Measurements from ENCODE around the gene PIK3C3. TPM values are rescaled to one million over a fixed set of nuclear protein-coding genes. Genes with fewer than 3 reads are reported as not detected.
"Not testable (repeated sequence)": the region's sequence is repeated elsewhere in the genome, so short reads cannot be mapped to it uniquely, and the experiment has no call there.

PIK3C3 gene
- total RNA-seq, 1 experiment from 2014 or later = 23.9 TPM

DNA sequence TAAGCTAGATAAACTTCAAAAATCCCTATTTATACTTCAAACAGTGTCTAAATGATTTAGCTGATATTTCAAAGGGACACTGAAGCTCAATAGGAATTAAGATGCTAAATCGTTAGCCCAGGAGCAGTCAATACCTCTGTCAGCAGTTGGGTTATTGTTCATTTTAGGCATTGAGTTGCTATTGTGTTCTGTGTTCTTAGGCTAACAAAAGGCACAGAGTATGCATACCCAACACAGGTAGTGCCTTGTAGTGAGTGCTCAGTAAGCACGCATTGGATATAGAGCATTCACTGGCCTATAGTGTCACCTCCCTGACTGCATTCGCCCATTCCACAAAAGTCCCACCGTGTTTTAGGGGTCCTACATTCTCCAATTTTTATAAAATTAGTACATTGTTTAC is 152.3 kb downstream of the PIK3C3 start:
- ATAC-seq (no peak), DNase-seq (ENCODE audit: low read depth, low spot score) (no peak)
- ChIA-PET CTCF (no interaction called here), POLR2A (no interaction called here)
- Histone ChIP-seq H3K4me1 (ENCODE audit: control insufficient read depth, insufficient read depth, low read length) (no peaks in the 10 kb centered on the region), H3K4me3 (ENCODE audit: low read depth in 2 of 2, low read length in 2 of 2) (no peak overlapping the region), H3K27me3 (ENCODE audit: control insufficient read depth, insufficient read depth, low read length) (no peaks in the 10 kb centered on the region), H3K27ac (ENCODE audit: low read length) (no peak overlapping the region), H3K36me3 (ENCODE audit: control insufficient read depth, insufficient read depth, low read length) (no peaks in the 10 kb centered on the region), H3K9me3 (ENCODE audit: control insufficient read depth, insufficient read depth, low read depth, low read length) (no peaks in the 10 kb centered on the region)
- TF ChIP-seq, protein P1, sequence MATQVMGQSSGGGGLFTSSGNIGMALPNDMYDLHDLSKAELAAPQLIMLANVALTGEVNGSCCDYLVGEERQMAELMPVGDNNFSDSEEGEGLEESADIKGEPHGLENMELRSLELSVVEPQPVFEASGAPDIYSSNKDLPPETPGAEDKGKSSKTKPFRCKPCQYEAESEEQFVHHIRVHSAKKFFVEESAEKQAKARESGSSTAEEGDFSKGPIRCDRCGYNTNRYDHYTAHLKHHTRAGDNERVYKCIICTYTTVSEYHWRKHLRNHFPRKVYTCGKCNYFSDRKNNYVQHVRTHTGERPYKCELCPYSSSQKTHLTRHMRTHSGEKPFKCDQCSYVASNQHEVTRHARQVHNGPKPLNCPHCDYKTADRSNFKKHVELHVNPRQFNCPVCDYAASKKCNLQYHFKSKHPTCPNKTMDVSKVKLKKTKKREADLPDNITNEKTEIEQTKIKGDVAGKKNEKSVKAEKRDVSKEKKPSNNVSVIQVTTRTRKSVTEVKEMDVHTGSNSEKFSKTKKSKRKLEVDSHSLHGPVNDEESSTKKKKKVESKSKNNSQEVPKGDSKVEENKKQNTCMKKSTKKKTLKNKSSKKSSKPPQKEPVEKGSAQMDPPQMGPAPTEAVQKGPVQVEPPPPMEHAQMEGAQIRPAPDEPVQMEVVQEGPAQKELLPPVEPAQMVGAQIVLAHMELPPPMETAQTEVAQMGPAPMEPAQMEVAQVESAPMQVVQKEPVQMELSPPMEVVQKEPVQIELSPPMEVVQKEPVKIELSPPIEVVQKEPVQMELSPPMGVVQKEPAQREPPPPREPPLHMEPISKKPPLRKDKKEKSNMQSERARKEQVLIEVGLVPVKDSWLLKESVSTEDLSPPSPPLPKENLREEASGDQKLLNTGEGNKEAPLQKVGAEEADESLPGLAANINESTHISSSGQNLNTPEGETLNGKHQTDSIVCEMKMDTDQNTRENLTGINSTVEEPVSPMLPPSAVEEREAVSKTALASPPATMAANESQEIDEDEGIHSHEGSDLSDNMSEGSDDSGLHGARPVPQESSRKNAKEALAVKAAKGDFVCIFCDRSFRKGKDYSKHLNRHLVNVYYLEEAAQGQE (IDR thresholded peaks at IDR 0.05; ENCODE audit: insufficient read depth in 1 of 2, low read depth in 2 of 2, low read length in 1 of 2) = no peak
- TF ChIP-seq POLR2AphosphoS5 (IDR thresholded peaks at IDR 0.05; ENCODE audit: low read depth, low read length) (no peak), SIN3A (IDR thresholded peaks at IDR 0.05; ENCODE audit: borderline replicate concordance, insufficient read depth, low read depth, low read length) (no peak), TCF7L2 (IDR thresholded peaks at IDR 0.05; ENCODE audit: low read depth, low read length) (no peak)
- TF ChIP-seq, protein P2, sequence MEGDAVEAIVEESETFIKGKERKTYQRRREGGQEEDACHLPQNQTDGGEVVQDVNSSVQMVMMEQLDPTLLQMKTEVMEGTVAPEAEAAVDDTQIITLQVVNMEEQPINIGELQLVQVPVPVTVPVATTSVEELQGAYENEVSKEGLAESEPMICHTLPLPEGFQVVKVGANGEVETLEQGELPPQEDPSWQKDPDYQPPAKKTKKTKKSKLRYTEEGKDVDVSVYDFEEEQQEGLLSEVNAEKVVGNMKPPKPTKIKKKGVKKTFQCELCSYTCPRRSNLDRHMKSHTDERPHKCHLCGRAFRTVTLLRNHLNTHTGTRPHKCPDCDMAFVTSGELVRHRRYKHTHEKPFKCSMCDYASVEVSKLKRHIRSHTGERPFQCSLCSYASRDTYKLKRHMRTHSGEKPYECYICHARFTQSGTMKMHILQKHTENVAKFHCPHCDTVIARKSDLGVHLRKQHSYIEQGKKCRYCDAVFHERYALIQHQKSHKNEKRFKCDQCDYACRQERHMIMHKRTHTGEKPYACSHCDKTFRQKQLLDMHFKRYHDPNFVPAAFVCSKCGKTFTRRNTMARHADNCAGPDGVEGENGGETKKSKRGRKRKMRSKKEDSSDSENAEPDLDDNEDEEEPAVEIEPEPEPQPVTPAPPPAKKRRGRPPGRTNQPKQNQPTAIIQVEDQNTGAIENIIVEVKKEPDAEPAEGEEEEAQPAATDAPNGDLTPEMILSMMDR (IDR thresholded peaks at IDR 0.05) = no peak
- in situ Hi-C loops (cut with HindIII; ENCODE audit: low pct_unique_long_range_greater_than_20kb, low sequenced_read_pairs) (no loop called here), intact Hi-C loops (cut with micrococcal nuclease; ENCODE audit: unreplicated experiment) (no loop called here)
- no TSS peak for BruUV-seq (replicated peaks)

DNA sequence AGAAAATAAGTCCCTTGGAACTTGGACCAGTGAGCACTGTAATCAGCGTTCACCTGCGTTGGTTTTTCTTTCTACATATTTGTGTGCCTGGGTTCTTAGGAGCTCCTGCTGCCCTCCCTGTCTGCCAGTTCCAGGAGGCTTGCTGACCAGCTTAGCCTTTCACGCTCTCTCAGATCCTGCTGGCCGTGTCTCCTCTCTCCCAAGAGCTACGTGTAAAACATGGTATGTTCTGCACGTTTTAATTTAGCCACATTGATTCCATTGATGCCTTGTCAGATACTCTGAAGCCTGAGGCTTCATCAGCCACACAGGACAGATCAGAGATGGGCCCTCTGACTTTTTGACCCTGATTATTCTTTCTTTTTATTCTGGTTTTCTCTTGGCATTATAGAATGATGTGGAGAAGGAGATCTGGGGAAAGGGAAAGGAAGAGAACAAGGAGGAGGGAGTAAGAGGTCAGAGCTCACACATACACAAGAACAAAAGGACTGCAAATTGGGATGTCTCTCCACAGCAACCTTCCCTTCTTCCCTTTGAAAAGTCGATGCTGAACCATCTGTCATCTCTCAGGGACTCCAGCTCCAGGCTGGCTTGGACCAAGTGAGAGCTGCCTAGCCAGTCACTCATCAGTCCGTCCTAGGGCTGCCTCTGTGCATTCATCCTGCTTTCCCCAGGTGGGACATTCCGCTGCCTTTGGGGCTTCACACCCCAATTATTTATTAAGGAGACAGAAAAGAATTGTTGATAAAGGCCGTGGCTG is 152.8 kb downstream of the PIK3C3 start:
- TF ChIP-seq SIN3A (IDR thresholded peaks at IDR 0.05; ENCODE audit: borderline replicate concordance, insufficient read depth, low read depth, low read length) (no peak), TCF7L2 (IDR thresholded peaks at IDR 0.05; ENCODE audit: low read depth, low read length) (no peak), POLR2AphosphoS5 (IDR thresholded peaks at IDR 0.05; ENCODE audit: low read depth, low read length) (no peak)
- TF ChIP-seq, protein P2 (IDR thresholded peaks at IDR 0.05) = no peak
- TF ChIP-seq, protein P1 (IDR thresholded peaks at IDR 0.05; ENCODE audit: insufficient read depth in 1 of 2, low read depth in 2 of 2, low read length in 1 of 2) = no peak
- in situ Hi-C loops (cut with HindIII; ENCODE audit: low pct_unique_long_range_greater_than_20kb, low sequenced_read_pairs) (no loop called here), intact Hi-C loops (cut with micrococcal nuclease; ENCODE audit: unreplicated experiment) (no loop called here)
- Histone ChIP-seq H3K9me3 (ENCODE audit: control insufficient read depth, insufficient read depth, low read depth, low read length) (no peaks in the 10 kb centered on the region), H3K4me3 (ENCODE audit: low read depth in 2 of 2, low read length in 2 of 2) (no peak overlapping the region), H3K27me3 (ENCODE audit: control insufficient read depth, insufficient read depth, low read length) (no peaks in the 10 kb centered on the region), H3K27ac (ENCODE audit: low read length) (no peak overlapping the region), H3K36me3 (ENCODE audit: control insufficient read depth, insufficient read depth, low read length) (no peaks in the 10 kb centered on the region), H3K4me1 (ENCODE audit: control insufficient read depth, insufficient read depth, low read length) (no peaks in the 10 kb centered on the region)
- DNase-seq (ENCODE audit: low read depth, low spot score) (no peak), ATAC-seq (no peak)
- no TSS peak for BruUV-seq (replicated peaks)
- ChIA-PET CTCF (no interaction called here), POLR2A (no interaction called here)

DNA sequence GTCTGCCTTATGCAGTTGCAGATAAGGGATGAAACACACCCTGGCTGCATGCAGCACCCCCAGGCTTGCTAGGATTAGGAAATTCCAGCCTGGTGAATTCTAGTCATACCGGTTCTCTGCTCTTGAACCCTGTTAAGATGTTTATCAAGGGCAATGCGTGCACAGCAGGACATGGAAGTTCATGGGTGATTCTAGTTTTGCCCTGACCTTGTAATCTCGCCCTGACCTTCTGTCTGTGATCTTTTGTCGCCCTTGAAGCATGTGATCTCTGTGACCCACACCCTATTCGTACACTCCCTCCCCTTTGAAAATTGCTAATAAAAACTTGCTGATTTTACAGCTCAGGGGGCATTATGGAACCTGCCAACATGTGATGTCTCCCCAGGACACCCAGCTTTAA is 157.1 kb downstream of the PIK3C3 start:
- BruUV-seq (replicated peaks); H3K4me3 ChIP-seq (ENCODE audit: low read depth in 2 of 2, low read length in 2 of 2); H3K36me3 ChIP-seq (ENCODE audit: control insufficient read depth, insufficient read depth, low read length); ATAC-seq; H3K27ac ChIP-seq (ENCODE audit: low read length); H3K9me3 ChIP-seq (ENCODE audit: control insufficient read depth, insufficient read depth, low read depth, low read length); H3K27me3 ChIP-seq (ENCODE audit: control insufficient read depth, insufficient read depth, low read length); POLR2A ChIA-PET; in situ Hi-C loops (cut with HindIII; ENCODE audit: low pct_unique_long_range_greater_than_20kb, low sequenced_read_pairs); DNase-seq (ENCODE audit: low read depth, low spot score); CTCF ChIA-PET; H3K4me1 ChIP-seq (ENCODE audit: control insufficient read depth, insufficient read depth, low read length): not testable (repeated sequence)
- intact Hi-C loops (cut with micrococcal nuclease; ENCODE audit: unreplicated experiment) = loop anchor here (5.0 to 10.0 kb wide), 2 partner anchors 160 to 1163 kb away; partner anchors contain the start of gene SYT4

Measured in Panc1 (cell line).